T follicular helper cell (primary cell): ENCODE measurements around the gene CYP2J2.
"Not testable (repeated sequence)": the region's sequence is repeated elsewhere in the genome, so short reads cannot be mapped to it uniquely, and the experiment has no call there.

Experiments used
- DNase-seq: peaks from one replicate; pipeline ENCODE4 v3.0.0-alpha.2; 2020; ENCODE audit warnings: low read depth

CYP2J2 gene

GRCh38 chr1:59866462-59866861, 60.1 kb downstream of the CYP2J2 start:
- no peak for DNase-seq

- no peak for DNase-seq
Measured at GRCh38 chr1:59857679-59858354, 68.8 kb downstream of the CYP2J2 start.

- DNase-seq: no peak
Measured at GRCh38 chr1:59856725-59857338, 69.7 kb downstream of the CYP2J2 start.

- not testable (repeated sequence) for DNase-seq
Measured at GRCh38 chr1:59855297-59855696, 71.3 kb downstream of the CYP2J2 start.

- no peak for DNase-seq
Measured at GRCh38 chr1:59852117-59852516, 74.5 kb downstream of the CYP2J2 start.

GRCh38 chr1:59846895-59847282, 79.7 kb downstream of the CYP2J2 start:
- no peak for DNase-seq

- DNase-seq: no peak
Measured at GRCh38 chr1:59846209-59846894, 80.2 kb downstream of the CYP2J2 start.

GRCh38 chr1:59845091-59845490, 81.5 kb downstream of the CYP2J2 start:
- DNase-seq: no peak
